Upper lobe of right lung (tissue), 1 donor: Measurements from ENCODE around the gene SPTLC3. TPM values are rescaled to one million over a fixed set of nuclear protein-coding genes. Genes with fewer than 3 reads are reported as not detected.

Experiments used
- ATAC-seq: fragments of 200-7000 bp; cut with Tn5 transposase; one replicate; pipeline ENCODE4 v1.9.1; 2020; ENCODE audit warnings: mild to moderate bottlenecking, moderate library complexity
- DNase-seq: peaks from one replicate; pipeline ENCODE4 v3.0.0-alpha.2; 2020
- H3K27ac ChIP-seq: fragments of 200-600 bp; one replicate; pipeline ENCODE4 v1.8.0; 2022
- H3K27me3 ChIP-seq: fragments of 200-600 bp; one replicate; pipeline ENCODE4 v1.8.0; 2022; ENCODE audit warnings: mild to moderate bottlenecking
- H3K36me3 ChIP-seq: fragments of 200-600 bp; one replicate; pipeline ENCODE4 v1.8.0; 2022
- H3K4me1 ChIP-seq: fragments of 200-600 bp; one replicate; pipeline ENCODE4 v1.8.0; 2022
- H3K4me3 ChIP-seq: fragments of 200-600 bp; one replicate; pipeline ENCODE4 v1.8.0; 2022; ENCODE audit warnings: mild to moderate bottlenecking
- H3K9me3 ChIP-seq: fragments of 200-600 bp; one replicate; pipeline ENCODE4 v1.8.0; 2022
- intact Hi-C: fragments of 100-400 bp; cut with DNase I; formaldehyde crosslinking; loops from one replicate; pipeline ENCODE4 v1.11.0; 2022
- total RNA-seq: library from RNA; stranded (reverse); fragmentation: NEBNext Ultra II Directional; extraction: Animal tissue kit (Norgen Biotek cat#: 25700); gene quantifications from one replicate; pipeline ENCODE4 v1.2.1, GENCODE V29; 2021
- TF ChIP-seq, protein P1 (sequence below): fragments of 200-600 bp; IDR thresholded peaks from one replicate; pipeline ENCODE4 v1.8.0; 2022; ENCODE audit warnings: antibody characterized with exemption
- donor health status: DM: no; HTN: yes; CAD: no; lungs with severe emphysema.

SPTLC3 gene
- total RNA-seq, 1 donor from 2014 or later: 35.3 TPM

DNA sequence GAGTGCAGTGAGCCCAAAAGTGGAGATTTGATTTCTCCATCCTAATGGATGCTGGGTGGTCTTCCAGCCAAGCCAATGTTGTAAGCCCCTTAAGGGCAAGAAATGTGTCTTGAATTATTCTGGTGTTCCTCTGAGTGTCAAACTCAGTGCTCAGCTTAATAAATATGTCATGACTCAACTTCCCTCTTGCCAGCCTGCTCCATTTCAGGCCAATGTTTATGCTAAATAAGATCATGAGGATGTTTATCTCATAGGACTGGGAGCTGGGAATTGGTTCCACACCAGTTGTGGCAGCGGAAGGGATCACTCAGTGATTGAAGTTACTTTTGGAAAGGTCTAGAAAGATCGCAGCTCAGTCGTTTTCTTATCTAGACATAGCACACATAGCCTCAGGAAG is 121.9 kb downstream of the SPTLC3 start:
- Histone ChIP-seq H3K36me3 (no peaks in the 10 kb centered on the region), H3K27ac (no peak overlapping the region), H3K27me3 (no peaks in the 10 kb centered on the region), H3K4me1 (no peaks in the 10 kb centered on the region), H3K4me3 (no peak overlapping the region), H3K9me3 (no peaks in the 10 kb centered on the region)
- ATAC-seq: no peak
- intact Hi-C loops: no loop called here
- DNase-seq: no peak
- TF ChIP-seq, protein P1, sequence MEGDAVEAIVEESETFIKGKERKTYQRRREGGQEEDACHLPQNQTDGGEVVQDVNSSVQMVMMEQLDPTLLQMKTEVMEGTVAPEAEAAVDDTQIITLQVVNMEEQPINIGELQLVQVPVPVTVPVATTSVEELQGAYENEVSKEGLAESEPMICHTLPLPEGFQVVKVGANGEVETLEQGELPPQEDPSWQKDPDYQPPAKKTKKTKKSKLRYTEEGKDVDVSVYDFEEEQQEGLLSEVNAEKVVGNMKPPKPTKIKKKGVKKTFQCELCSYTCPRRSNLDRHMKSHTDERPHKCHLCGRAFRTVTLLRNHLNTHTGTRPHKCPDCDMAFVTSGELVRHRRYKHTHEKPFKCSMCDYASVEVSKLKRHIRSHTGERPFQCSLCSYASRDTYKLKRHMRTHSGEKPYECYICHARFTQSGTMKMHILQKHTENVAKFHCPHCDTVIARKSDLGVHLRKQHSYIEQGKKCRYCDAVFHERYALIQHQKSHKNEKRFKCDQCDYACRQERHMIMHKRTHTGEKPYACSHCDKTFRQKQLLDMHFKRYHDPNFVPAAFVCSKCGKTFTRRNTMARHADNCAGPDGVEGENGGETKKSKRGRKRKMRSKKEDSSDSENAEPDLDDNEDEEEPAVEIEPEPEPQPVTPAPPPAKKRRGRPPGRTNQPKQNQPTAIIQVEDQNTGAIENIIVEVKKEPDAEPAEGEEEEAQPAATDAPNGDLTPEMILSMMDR: no peak

DNA sequence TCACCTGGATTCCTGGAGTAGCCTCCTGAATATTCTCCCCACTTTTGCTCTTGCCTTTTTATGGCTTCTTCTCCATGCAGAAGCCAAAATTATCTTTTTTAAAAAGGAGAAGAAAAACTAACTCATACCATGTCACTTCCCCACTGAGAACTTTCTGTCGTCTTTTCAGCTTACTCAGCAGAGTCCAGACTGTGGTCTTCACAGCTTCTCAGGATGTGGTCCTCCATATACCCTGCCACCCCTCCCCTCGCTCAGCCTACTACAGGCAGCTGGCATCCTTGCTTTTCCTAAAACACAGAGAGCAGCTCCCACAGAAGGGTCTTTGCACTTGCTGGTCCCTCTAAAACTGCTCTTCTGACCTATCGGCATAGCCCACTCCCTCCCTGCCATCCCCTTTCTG is 122.9 kb downstream of the SPTLC3 start:
- no peaks in the 10 kb centered on the region for H3K9me3 ChIP-seq
- no peak for ATAC-seq
- no peak overlapping the region for H3K4me3 ChIP-seq
- no peaks in the 10 kb centered on the region for H3K36me3 ChIP-seq
- H3K27ac ChIP-seq: no peak overlapping the region
- no peak for DNase-seq
- TF ChIP-seq, protein P1: no peak
- no peaks in the 10 kb centered on the region for H3K27me3 ChIP-seq
- H3K4me1 ChIP-seq: no peaks in the 10 kb centered on the region
- intact Hi-C loops: no loop called here

DNA sequence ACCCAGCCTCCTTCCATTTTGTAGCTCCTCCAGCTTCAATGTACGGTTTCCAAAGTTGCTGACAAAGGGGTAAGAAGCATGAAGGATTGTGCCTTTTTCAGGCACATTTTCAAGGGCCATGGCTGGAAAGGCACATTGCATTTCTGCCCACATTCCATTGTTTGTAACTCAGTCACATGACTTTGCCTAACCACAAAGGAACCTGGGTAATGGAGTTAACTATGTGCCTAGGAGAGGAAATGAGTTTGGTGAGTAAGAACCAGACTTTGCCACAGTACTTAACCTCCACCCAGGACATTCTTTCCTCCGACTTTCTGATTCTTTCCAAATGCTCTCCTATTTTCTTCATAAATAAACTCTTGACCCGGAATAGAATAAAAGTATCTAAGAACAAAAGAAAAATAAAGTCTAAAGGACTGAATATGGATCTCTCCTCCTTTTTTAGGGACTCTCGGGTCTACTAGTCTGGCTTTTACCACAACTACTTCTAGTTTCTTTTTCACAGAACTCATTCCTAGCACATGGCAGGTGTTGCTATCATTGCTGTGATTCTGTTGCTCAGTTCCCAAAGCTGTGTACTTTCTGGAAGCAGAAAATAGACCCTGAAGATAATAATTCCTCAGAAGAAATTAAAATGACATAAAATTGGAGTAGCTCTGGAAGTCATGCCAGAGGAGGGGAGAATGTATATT is 130.8 kb downstream of the SPTLC3 start:
- Histone ChIP-seq H3K27me3 (no peaks in the 10 kb centered on the region), H3K27ac (no peak overlapping the region), H3K4me3 (no peak overlapping the region), H3K36me3 (no peaks in the 10 kb centered on the region), H3K4me1 (no peaks in the 10 kb centered on the region), H3K9me3 (no peaks in the 10 kb centered on the region)
- DNase-seq: no peak
- TF ChIP-seq, protein P1: no peak
- intact Hi-C loops: no loop called here
- no peak for ATAC-seq

GRCh38 chr20:13140201-13140600 is 131.4 kb downstream of the SPTLC3 start:
- no peak for ATAC-seq
- Histone ChIP-seq H3K27ac (no peak overlapping the region), H3K36me3 (no peaks in the 10 kb centered on the region), H3K9me3 (no peaks in the 10 kb centered on the region), H3K27me3 (no peaks in the 10 kb centered on the region), H3K4me1 (no peaks in the 10 kb centered on the region), H3K4me3 (no peak overlapping the region)
- no peak for DNase-seq
- intact Hi-C loops: no loop called here
- TF ChIP-seq, protein P1: no peak

GRCh38 chr20:13140775-13141174 is 132.0 kb downstream of the SPTLC3 start:
- TF ChIP-seq, protein P1: no peak
- intact Hi-C loops: no loop called here

DNA sequence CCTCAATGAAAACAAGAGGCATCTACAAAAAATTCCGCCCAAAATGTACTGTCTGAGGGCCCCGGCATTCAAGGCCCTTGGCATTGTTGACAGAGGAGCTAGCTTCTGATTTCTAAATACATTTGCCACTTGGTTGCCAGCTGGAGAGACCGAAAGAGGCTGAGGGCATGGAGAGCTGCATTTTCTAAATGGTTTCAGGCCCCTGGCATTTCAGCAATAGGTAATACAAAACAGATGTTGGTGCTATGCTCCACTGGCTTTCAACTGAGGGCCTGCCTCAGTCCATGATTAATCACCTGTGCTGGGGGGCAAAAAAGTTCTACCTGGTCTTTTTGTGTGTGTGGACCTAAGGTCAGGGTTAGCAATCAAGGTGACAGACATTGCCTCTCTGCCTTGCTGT is 132.8 kb downstream of the SPTLC3 start:
- intact Hi-C loops: no loop called here
- no peaks in the 10 kb centered on the region for H3K9me3 ChIP-seq
- no peaks in the 10 kb centered on the region for H3K4me1 ChIP-seq
- H3K27ac ChIP-seq: no peak overlapping the region
- no peaks in the 10 kb centered on the region for H3K27me3 ChIP-seq
- TF ChIP-seq, protein P1: no peak
- ATAC-seq (no peak), DNase-seq (no peak)
- no peaks in the 10 kb centered on the region for H3K36me3 ChIP-seq
- no peak overlapping the region for H3K4me3 ChIP-seq

More at GRCh38 chr20:13140775-13141174, 132.0 kb downstream of the SPTLC3 start:
- no peak overlapping the region for H3K27ac ChIP-seq
- H3K4me1 ChIP-seq: no peaks in the 10 kb centered on the region
- ATAC-seq (no peak), DNase-seq (no peak)
- no peak overlapping the region for H3K4me3 ChIP-seq
- no peaks in the 10 kb centered on the region for H3K36me3 ChIP-seq
- no peaks in the 10 kb centered on the region for H3K9me3 ChIP-seq
- H3K27me3 ChIP-seq: no peaks in the 10 kb centered on the region
